GM15510 (cell line): ENCODE data around the gene RPL38.

Source experiments
- POLR2A ChIP-seq: IDR thresholded peaks from 3 replicates; pipeline ENCODE4 v1.6.1; 2011; ENCODE audit warnings: borderline replicate concordance; ENCODE audit not compliant: insufficient read length; ENCODE audit errors: extremely low read depth

RPL38 gene

DNA sequence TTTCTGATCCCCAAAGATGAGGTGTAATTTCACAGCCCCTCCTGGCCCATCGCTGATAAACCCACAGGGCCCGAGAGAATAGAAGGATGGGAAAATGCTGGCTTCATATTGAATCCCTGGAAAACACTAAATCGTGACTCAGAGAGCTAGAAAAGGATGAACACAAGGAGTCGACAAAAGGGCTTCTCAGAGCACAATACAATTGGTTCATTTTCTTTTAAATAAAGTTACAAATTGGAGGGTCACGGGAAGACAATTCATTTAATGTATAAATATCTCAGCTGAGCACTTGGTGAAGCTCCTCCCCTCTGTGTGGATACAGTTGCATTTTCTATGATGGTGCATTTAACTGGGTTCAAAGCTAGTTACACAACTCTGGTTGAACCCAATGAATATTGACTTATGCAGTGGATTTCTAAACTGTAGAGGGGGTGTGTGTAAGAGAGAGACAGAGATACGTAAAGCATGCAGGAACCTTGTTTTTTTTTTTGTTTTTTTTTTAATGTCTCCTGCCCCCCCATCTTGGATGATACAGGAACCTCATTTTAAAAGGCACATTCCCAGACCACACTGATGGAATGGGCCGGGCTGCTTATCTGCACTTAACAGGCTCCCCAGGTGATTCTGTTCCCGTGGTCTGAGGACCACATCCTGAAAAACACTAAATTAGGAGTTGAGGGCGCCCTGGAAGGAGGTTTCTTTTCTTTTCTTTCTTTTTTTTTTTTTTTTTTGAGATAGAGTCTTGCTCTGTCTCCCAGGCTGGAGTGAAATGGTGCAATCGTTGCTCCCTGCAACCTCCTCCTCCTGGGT lies 24.0 kb downstream of the RPL38 start:
- TF ChIP-seq POLR2A, result no peak

DNA sequence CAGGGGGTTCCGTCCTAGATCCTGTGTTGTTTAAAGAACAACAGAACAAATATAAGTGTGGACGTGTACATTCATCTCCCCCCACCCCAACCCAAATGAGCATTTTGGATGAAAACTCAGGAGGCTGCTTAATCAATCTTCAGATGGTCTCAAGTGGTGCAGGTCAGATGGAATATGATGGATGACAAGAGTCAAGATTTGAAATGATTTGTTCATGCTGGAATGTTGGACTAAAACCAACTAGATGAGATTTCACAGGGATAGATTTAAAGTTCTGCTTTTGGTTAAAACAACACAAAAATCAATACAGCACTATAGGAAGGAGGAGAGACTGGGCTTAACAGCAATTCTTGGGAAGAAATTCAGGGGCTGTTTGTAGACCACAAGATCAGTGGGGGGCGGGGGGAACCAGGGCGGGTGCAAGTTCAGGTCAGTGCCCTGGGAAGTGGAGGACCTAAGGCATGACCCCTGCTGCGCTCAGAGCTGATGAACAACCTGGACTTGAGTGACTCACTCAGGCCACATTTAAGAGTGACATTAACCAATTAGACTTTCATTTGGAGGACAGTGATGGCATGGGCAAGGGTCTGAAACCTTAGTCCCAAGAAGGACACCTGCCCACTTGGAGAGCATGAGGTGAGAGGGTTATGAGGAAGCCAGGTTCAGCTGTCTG lies 25.0 kb downstream of the RPL38 start:
- TF ChIP-seq POLR2A, result no peak

DNA sequence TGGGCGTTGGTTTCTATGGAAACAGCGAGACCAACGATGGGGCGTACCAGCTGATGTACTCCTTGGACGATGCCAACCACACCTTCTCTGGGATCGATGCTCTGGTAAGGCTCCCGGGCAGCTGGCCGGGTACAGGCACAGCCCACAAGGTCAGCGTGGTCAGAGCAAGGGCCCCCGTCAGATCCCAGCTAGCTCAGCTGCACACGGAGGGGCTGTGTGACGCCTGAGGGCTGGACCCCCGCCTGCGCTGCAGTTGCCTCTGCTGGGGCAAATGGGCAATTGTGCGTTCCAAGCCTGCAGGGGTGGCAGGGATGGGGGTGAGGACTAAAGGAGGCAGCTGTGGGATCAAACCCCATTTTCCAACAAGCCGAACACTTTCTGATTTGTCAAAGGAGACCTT lies 27.4 kb downstream of the RPL38 start:
- TF ChIP-seq POLR2A, result no peak

DNA sequence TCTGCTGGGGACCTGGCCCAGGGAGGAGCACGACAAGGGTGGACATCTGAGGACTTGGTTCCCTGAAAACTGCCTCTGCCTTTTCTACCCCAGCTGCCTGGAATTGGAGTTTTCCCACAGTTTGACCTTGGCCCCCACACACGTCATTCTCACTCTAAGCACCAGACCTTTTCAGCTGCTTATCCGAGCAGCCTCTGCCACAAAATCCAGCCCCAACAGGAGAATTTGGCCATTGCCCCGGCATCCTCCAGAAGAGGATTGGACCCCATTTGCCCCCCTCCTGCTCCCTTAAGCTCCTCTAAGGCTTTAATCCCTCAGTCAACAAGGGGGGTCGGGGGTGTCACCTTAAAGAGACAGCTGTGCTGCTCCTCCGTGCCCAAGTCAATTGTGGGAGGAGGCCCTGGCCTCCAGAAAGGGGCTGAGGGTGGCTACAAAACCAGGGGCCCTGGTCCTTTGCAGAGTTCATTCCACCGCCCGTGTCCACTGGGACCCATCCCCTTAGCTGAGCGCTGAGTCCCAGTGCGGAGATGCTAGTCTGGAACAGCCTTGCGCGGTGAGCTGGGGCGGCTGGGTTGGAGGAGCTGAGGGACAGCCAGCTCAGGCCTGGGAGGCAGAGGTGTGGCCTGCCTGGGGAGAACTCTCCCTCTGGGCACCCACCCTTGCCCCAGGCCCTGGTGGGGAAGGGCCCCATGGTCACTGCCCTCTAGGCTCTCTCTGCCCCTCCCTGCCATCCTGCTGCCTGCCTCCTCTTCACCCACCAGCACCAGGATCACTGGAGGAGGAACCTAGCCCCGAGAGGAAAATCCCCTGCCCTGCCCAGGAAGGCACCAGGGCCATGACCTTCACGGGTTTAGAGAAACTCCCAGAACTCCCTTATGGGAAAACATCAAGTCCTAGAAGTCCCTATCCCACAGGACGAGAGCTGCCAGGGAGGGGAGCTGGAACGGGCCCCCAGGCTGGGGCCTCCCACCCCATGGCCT lies 28.7 kb downstream of the RPL38 start:
- TF ChIP-seq POLR2A, result no peak

DNA sequence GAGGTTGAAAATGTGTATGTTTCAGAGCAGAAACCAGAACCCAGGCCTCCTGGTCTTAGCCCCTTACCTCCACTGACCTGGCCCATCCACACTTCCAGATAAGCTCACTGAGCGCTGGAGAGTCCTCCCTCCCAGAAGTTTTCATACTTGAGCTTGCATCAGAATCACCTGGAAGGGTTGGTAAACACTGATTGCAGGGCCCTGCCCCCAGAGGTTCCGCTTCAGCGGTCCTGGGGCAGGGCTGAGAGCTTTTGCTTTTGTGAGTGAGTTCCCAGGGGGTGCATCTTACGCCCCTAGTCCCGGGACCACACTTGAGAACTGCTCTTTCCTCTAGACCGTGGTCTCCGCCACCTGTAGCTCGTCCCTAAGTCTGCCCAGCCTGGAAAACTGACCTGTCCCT lies 30.5 kb downstream of the RPL38 start:
- TF ChIP-seq POLR2A, result no peak

DNA sequence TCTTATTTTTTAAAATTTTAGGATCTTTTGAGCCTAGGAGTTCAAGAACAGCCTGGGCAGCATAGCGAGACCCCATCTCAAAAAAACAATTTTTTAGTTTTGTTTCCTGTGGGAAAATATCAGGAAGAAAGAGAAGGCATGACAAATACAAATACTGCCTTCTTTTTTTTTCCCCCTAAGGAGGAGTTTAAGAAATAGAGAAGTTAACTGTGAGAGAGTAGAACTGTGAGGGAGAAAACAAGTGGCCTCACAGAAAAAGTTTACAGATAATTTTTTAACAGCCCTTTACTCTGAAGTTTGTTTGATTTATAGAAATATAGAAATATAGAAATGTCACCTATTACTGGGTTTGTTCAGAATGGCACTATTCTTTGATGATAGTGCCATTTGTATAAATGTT lies 31.0 kb downstream of the RPL38 start:
- TF ChIP-seq POLR2A, result no peak

DNA sequence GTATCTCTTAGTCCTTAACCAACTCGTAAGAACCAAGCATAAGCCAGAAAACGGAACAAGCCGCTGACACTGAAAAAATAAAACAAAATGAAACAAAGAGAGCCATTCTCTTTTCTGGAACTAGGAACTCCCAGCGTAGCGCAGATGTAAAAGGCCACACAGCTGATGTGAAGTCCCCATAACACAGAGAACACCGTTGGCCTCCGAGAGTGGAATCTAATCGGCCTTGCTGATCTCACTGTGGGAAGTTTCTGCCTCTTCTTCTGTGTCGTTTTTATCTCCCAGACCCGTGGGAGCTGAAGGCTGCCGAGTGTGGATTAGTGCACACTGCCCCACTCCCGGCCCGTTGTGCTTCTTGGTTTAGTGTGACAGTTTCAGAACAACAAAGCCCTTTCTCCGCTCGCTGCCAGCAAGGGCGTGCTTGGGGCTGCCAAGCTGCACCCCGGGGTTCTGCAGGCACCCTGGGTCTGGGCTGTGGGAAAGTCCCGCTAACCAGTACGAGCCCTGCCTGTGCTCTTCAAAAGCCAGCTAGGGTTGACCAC lies 31.6 kb downstream of the RPL38 start:
- TF ChIP-seq POLR2A, result no peak

DNA sequence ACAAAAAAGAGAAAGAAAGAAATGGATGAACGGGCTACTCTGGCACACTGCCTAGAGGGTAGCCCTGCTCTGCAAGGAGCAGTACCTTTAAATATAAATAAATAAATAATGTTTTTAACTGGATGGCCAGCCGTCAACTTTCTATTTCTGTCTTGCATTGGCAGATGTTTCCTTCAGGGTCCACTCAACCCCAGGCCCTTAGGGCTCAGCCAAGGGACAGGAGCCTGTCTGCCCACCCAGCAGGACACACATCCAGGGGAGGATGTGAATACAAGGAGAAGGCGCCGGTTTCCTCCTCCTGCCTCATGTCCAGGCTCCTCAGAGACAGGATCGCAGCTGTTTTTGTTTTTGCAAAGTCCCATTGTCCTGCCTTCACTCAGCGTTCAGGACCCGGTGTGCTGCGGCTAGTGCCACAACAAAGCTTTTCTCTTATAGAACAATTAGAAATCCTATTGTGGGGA lies 32.5 kb downstream of the RPL38 start:
- no peak for TF ChIP-seq POLR2A

DNA sequence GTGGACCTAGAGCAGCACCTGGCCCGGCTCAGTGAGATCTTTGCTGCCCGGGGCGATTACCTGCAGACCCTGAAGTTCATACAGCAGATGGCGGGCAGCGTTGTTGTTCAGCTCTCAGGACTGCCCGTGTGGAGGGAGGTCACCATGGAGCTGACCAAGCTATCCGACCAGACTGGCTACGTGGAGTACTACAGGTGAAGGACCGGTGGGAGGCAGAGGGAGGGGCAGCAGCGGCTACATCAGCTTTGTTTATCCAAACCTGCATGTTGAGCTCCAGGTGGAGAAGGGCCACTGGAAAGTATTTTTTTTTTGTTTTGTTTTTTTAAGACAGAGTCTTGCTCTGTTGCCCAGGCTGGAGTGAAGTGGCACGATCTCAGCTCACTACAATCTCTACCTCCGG lies 33.8 kb downstream of the RPL38 start:
- no peak for TF ChIP-seq POLR2A

- no peak for TF ChIP-seq POLR2A
These were observed 35.7 kb downstream of the RPL38 start for GRCh38 chr17:74239172-74239571.

- TF ChIP-seq POLR2A, result no peak
These were observed 37.2 kb downstream of the RPL38 start for GRCh38 chr17:74240618-74241205.

DNA sequence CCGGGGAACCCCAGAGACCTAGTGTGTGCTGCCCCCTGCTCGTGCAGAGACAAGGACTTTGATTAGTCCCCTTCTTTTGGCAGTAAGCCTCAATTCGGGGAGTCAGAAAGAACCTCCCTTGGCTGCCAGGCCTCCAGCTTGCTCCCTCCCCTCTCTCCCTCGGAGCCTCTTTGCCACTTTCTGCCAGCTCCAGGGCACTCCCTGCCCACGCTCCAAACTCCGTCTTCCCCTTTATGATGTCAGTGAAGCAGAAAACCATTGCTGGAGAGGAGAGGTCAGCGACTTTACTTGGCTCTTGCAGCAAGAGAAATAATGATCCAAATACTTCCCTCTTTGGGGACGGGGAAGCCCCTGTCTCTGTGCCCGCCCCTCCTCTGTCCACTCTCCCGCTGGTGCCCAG lies 38.0 kb downstream of the RPL38 start:
- TF ChIP-seq POLR2A, result no peak

GRCh38 chr17:74241847-74242246 lies 38.4 kb downstream of the RPL38 start:
- no peak for TF ChIP-seq POLR2A

DNA sequence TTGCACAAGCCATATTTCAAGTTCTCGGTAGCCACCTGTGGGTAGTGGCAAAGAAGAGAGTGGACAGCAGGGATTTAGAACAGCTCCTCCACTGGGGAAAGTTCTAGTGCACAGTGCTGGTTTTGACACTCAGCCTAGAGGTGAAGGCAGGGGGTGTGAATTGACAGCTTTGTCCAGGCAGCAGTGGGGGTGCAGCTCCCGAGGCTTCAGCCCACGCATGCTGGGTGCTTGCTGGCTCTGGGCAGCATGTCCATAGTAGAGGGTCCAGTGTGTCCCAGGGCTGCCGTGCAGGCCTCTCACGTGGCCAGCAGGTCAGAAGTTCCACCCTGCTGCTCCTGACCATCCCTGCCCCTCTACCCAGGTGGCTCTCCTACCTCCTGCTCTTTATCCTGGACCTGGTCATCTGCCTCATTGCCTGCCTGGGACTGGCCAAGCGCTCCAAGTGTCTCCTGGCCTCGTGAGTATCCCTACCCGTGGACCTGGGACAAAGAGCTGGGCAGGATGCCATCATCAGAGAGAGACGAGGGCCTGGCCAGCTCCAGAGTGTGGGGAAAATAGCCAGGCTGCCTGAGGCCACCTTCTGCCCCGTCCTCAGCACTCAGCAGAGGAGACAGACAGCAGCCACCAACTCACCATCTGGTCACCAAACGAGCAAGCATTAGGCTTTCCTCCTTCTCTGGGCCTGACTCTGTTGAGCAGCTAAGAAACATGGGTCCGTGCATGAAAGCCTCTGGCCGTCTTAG lies 39.7 kb downstream of the RPL38 start:
- TF ChIP-seq POLR2A, result no peak

- no peak for TF ChIP-seq POLR2A
These were observed 40.6 kb downstream of the RPL38 start for GRCh38 chr17:74244128-74244527.

DNA sequence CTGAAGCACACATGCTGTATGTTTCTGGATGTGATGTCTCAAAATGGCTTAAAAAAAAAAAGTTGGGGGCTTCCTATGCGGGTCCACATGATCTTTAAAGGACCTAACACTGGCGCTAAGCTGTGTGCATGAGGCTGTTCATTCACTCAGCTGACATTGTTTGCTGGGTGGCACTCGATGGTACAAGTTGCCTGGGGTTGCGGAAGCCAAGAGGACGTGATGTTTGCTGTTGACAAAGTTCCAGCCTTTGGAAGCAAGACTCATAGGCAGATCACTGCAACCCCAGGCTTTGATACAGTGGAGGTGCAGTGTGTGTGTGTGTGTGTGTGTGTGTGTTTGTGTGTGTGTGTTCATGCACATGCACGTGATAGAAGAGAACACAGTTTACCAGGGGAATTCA lies 41.1 kb downstream of the RPL38 start:
- TF ChIP-seq POLR2A, result no peak
